HG03025 (cell line): ENCODE results near the gene SV2A.
"Not testable (repeated sequence)": the region's sequence is repeated elsewhere in the genome, so short reads cannot be mapped to it uniquely, and the experiment has no call there.

Experiments
- ATAC-seq: cut with Tn5 transposase; IDR thresholded peaks from one replicate; pipeline ENCODE4 v1.9.1; 2021; ENCODE audit warnings: mild to moderate bottlenecking, moderate library complexity; ENCODE audit not compliant: unreplicated experiment, low FRiP score

The SV2A gene

DNA sequence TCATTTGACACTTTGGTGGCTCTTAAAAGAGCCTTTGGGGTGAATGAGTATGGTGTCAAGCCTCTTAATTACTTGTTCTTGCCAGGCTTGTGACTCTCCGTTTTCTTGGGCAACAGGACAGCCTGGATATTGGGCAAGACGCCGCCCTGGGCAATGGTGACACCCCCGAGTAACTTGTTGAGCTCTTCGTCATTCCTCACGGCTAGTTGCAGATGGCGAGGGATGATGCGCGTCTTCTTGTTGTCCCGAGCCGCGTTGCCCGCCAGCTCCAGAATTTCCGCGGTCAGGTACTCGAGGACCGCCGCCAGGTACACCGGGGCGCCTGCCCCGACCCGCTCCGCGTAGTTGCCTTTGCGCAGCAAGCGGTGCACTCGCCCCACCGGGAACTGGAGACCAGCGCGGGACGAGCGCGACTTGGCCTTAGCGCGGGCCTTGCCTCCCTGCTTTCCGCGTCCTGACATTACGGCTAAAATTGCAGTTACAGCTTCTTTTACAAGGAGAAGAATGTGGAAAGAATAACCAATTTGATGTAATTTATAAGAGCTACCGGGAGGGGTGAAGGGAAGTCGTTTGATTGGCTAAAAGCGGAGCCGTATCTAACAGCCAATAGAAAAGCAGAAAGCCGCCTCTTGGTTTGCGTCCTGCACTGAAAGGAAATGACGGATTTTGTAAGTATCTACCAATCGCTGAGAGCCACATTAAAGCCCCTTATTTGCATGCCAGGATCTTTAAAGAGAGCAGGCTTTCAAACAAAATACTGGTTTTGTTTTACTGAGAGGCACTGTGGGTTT lies 30.0 kb downstream of the SV2A start:
- peak; percentile 45 for ATAC-seq

- not testable (repeated sequence) for ATAC-seq
Observed at GRCh38 chr1:149887196-149887455, 30.5 kb downstream of the SV2A start.

DNA sequence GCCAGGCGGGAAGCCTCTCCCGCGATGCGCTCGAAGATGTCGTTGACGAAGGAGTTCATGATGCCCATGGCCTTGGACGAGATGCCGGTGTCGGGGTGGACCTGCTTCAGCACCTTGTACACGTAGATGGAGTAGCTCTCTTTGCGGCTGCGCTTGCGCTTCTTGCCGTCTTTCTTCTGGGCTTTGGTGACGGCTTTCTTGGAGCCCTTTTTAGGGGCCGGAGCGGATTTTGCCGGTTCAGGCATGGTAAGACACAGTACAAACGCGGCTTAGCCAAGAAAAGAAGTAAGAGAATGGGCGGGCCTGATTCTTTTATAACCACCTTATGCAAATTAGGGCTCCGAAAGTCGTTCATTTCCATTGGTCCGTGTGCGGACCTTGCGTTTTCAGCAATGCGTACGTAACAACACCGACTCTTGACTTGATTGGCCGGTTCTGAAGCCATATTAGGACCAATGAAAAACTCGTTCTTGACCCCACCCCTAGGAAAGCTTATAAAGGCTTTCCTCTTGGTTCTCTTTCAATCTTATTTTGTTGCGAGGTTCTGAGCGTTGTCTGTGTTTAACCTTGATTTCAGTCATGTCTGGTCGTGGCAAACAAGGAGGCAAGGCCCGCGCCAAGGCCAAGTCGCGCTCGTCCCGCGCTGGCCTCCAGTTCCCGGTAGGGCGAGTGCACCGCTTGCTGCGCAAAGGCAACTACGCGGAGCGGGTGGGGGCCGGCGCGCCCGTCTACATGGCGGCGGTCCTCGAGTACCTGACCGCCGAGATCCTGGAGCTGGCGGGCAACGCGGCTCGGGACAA lies 31.0 kb downstream of the SV2A start:
- peak; percentile 58 for ATAC-seq

DNA sequence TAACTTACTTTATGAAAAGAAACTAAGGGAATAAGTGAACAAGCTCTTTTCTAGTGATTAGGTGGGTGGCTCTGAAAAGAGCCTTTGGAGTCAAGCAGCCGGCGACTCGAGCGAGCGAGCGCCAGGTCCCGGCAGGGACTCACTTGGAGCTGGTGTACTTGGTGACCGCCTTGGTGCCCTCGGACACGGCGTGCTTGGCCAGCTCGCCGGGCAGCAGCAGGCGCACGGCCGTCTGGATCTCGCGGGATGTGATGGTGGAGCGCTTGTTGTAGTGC lies 31.6 kb downstream of the SV2A start:
- not testable (repeated sequence) for ATAC-seq

DNA sequence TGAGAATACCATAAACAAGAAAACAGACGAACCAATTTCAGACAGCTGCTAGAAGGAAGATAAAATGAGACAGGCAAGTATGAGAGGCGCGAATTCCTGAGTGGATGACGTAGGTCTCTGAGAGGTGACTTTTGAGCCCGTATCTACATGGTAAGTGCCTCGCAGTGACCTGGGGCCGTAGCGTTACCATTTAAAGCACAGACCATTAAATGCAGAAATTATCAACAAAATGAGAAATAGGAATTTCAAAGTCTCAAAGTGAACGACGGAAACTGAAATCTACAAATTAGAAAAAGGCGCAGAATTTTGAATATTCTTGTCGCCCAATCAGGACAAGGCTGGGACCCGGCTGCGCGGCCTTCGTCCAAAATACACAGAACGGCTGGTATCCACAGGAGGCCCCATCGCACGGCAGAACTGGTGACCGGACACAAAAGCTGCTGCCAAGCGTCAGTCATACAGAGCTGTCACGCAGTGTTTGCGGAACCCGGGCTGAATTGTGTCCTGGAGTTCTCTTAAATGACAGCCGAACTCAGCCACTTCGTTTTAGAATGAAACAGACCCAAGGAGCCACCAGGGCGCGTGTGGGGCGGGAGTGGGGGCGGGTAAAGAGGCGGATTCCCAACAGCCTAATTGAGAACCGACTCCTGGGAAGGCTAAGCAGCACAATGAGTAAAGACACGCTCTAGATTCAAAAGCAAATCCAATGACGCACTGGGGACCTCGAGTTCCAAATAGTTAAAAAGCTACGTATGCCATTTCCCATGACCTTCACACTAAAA lies 32.1 kb downstream of the SV2A start:
- no peak for ATAC-seq

DNA sequence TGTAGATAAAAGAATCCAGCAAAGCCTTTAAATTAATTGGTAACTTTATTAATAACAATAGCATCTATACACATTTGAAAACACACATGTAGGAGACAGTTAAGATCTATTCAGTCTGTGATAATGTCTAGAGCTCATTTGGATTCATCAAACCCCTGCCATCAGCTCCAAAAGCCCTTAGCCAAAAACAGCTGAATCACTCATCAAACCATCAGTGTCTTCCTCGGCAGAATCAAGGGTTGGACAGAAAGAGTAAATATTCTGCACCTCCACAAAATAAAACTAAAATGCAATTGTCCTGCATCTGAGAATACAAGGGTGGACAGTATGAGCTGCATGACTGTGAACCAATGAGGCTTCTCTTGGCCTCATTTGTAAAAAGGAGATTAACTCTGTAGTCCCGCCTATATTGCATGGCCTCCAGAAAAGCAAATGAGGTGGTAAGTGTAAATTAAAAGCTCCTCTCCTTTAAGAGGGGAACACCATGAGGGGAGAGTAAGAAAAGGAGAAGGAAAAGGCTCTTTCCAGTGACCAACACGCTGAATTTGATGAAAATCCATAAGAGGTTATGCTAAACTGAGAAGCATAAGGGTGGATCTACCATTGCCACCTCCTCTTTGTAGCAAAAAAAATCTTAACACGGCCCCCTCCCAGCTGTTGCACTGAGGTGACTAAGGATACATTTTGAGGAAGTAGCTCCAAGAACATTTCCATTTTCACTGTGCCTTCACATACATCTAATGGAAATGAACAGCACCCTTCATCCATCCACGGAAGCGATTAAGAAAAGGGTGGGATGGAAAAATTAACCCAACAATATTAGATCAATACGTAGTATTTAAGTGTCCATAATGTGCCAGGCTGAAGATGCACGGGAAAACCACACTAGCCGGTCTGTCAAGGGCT lies 33.0 kb downstream of the SV2A start:
- no peak for ATAC-seq

GRCh38 chr1:149883598-149884247 lies 33.9 kb downstream of the SV2A start:
- no peak for ATAC-seq

DNA sequence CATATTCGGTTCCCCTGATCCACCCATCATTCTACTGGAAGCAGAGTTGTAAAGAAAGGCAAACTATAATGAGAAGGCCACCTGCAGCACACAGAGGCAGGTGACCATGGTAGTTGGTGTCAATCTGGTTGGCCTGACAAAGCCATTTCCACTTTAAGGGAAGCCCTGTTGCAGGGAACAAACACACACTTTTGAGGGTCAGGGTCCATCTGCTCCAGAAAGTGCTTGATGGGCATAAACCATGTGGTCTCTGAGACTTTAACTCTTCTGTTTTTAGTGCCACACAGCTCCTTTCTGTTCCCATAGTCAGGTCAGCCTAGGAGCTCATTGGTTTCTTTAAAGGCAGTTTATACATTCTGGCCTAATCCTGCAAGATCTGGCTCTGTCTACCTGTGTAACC lies 35.8 kb downstream of the SV2A start:
- no peak for ATAC-seq

- no peak for ATAC-seq
Observed at GRCh38 chr1:149879556-149879955, 38.1 kb downstream of the SV2A start.

DNA sequence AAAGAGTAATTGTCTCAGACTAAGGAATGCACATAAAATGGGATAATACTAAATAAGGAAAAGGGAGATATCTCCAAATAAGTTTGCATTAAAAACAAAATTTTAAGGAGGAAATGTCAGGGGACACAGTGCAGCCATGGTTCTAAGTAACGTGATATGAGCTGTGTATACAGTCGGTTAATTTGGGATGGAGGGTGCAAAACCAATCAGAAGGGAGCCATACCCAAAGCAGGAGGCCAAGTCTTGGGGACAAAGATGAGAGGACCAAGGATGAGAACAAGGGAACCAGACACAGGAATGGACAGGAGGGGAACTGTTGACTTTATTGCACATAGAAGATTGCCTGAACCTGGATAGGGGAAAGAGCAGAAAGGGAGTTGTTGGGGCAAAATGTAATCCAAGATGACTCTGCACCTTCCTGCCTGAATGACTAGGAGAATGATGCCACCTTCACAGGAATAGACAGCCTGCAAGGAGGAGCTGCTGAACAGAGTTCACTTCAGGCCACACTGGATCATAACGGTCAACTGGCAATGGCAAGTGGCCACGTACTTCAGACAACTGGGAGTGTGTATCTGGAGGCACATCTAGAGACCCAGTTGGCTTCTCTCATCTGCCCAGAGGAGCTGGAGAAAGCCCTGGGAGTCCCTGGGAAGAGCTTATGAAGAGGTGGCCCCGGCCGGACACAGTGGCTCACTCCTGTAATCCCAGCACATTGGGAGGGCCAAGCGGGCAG lies 40.3 kb downstream of the SV2A start:
- ATAC-seq, result no peak

DNA sequence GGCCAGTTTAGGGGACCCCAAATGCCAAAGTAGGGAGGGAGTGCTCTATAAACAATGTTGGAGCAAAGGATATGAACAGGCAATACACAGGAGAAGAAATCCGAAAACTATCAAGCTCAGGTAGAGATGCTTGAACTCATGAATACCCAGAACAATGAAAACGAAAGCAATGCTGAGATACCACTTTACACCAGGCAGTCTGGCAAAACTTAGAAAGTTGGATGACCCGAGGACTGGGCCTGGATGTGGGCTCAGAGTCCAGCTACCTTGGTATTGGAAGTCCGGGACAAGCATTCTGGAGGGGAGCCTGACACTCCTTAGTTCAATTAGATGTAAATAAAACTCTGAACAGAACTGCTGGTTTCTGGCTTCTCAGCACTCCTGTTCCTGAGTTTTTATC lies 44.6 kb downstream of the SV2A start:
- not testable (repeated sequence) for ATAC-seq

- not testable (repeated sequence) for ATAC-seq
Observed at GRCh38 chr1:149866887-149867286, 50.8 kb downstream of the SV2A start.

GRCh38 chr1:149861497-149862054 lies 56.1 kb downstream of the SV2A start:
- ATAC-seq, result not testable (repeated sequence)

DNA sequence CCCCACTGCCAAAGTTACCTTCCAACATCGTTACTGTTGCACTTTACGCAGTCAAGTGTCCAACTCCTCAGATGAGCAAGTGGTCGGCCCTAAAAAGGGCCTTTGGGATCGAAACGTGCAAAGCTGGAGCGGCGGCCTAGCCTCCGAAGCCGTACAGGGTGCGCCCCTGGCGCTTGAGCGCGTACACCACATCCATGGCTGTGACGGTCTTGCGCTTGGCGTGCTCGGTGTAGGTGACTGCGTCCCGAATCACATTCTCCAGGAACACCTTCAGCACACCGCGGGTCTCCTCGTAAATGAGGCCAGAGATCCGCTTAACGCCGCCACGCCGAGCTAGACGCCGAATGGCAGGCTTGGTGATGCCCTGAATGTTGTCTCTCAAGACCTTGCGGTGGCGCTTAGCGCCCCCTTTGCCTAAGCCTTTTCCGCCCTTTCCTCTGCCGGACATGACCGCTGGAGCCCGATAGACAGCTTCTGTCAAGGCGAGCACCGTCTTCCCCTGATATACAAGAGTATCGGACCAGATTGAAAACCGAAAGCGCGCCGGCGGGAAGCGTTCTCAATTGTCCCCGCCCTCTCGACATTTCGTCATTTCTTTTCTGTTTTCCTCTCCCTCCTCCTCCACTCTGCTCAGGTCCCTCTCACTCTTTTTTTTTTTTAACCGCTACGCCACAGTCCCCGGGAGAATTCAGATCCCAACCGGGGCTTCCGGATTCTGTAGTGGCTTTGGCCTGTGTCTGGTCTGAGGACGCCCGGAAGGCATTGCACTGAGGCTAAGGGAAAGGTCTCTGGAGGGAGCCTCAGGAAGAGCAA lies 56.8 kb downstream of the SV2A start:
- ATAC-seq, result peak; percentile 66

- peak; percentile 8 for ATAC-seq
Observed at GRCh38 chr1:149860271-149860670, 57.4 kb downstream of the SV2A start.
